NCI-H1694 treated with DMSO at 0.1 percent for 48 hours (cell line): ENCODE results near the gene NELFB.
"Not testable (repeated sequence)": the region's sequence is repeated elsewhere in the genome, so short reads cannot be mapped to it uniquely, and the experiment has no call there.

ENCODE experiments used
- DNase-seq: peaks from one replicate; lab custom pipeline; 2025; lab: John Stamatoyannopoulos, UW

The NELFB gene

GRCh38 chr9:137247135-137247915, 7.8 kb upstream of the NELFB start:
- no peak for DNase-seq

- no peak for DNase-seq
These were observed 7.3 kb upstream of the NELFB start for GRCh38 chr9:137247916-137248175.

DNA sequence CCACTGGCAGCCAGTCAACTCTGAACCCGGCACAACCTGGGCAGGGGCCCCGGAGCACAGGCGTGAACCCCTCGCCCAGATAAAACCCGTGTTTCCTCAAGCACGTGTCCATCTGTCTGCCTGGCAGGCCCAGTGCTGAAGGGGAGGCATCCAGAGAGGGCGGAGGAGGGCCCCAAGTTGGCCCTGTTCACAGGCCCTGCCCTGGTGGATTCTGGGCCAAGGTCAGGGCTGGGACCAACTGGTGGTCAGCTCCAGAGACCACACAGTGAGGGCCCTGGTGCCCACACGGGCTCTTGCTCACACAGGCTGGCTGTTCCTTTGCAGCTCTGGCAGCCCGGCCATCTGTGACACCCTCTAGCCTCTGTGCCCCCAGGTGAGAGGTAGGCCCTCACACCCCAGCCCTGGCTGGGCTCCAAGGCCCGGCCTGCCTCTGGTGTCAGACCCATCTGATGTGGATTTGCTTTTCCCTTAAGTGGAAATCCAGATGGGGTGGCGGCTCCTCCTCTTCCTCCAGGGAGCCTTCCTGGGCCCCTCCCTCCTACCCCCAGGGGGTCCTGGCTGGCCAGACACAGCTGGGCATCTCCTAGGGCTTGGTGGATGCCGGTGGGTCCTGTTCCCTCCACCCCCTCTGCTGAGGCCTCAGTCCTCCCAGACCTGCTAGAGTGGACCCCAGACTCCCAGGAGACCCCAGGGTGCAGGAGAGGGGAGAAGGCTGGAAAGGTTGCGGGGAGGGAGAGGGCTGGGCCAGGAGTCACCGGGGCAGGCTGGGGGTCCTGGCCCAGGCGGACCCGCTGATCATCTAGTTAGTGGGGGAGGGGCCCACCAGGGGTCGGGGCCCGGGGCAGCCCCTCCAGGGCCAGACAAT, 4.6 kb upstream of the NELFB start:
- DNase-seq, result no peak

GRCh38 chr9:137251194-137251461, 4.0 kb upstream of the NELFB start, which contains the start of gene STPG3:
Gene STPG3, plus strand, starts transcription at chr9:137251286. Its CDS starts 1 bp downstream, at chr9:137251287.
- DNase-seq, result no peak

DNA sequence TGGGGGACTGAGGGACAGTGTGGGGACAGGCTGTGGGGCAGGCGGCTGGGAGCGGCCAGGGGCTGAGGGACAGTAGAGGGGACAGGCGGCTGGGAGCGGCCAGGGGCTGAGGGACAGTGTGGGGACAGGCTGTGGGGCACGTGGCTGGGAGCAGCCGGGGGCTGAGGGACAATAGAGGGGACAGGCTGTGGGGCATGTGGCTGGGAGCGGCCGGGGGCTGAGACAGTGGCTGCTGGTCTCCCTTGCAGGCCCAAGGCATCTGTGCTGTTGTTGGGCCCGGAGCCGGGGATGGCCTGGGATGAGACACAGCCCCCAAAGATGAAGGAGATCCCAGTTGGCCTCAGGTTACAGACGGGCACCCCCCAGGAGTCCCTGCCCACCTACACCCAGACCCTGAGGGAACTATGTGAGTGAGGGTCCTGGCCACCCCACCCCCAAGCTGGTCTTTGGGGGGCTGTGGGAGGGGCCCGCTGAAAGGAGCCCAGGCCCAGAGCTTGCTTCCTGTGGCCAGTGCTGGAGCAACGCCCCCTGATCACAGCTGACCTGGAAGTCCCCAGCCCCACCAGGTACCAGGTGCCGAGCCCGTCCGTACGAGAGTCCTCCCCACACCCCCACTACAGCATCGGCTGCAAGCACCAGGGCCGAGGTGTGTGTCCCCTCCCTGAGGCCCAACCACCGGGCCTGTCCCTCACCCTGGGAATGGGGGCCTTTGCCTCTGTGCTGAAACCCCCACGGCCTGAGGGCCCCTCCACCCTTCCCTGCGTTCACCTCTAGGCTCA, 3.4 kb upstream of the NELFB start:
- DNase-seq, result no peak

- no peak for DNase-seq
These were observed 2.3 kb upstream of the NELFB start for GRCh38 chr9:137252555-137253506.

DNA sequence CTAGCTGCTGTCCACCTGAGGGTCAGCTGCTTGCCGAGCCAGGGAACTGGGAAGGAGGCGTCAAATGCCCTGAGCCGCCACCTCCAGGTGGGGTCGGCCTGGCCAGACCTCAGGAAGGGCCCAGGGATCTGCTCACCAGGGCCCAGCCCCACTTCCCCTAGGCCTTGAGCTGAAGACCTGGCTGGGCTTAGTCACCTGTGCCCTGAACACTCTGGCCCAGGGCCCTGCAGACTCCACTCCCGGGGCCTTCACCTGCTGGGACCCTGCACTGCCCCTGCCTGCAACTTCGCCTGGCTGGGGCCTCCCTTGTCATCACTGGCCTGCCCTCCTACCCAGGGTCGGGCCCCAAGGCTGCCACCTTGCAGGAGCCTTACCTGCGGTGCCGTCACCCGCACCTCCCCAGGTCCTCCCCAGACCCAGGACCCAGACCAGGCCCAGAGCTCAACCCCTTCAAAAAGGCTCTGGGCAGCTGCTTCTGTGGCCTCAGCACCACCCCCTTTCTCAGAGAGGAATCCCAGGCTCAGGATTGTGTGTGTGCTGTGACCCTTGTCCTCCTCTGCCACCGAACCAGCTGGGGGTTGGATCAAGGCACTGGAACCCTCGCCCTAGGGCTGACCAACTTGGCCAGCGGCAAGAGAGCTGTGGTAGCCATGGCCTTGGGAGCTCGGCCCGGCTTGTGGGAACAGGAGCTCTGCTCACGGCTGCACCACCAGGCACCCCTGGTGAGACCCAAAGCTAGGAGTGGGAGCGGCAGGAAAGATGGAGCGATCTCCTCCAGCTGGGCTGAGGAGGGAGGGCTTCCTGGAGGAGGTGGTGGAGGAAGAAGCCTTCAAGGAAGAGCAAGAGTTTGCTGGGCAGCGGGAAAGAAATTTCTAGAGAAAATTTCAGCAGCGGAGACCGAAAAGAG, 1.2 kb upstream of the NELFB start:
- DNase-seq, result no peak

DNA sequence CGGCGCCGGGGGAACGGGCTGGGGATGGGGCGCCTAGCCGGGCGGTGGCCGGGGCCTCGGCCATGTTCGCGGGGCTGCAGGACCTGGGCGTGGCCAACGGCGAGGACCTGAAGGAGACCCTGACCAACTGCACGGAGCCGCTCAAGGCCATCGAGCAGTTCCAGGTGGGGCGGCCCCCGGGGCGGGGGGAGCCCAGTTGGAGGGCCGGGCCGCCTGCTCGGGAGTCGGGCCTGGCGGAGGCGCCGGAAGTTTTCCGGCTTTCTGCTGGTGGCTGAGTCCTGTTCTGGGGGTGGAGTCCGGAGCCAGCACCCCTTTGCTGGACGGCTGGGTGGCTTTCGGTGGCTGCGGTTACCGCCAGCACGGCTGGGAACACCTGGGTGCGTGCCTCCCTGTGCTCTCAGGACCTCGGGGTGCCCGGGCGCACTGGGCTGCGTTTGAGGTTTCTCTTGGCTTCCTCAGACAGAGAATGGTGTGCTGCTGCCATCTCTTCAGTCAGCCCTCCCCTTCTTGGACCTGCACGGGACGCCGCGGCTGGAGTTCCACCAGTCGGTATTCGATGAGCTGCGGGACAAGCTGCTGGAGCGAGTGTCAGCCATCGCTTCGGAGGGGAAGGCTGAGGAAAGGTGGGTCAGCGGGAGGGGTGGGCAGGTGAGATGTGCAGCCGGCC, 454 bp downstream of the NELFB start:
- DNase-seq, result no peak

- no peak for DNase-seq
These were observed 1.2 kb downstream of the NELFB start for GRCh38 chr9:137256362-137256761.

DNA sequence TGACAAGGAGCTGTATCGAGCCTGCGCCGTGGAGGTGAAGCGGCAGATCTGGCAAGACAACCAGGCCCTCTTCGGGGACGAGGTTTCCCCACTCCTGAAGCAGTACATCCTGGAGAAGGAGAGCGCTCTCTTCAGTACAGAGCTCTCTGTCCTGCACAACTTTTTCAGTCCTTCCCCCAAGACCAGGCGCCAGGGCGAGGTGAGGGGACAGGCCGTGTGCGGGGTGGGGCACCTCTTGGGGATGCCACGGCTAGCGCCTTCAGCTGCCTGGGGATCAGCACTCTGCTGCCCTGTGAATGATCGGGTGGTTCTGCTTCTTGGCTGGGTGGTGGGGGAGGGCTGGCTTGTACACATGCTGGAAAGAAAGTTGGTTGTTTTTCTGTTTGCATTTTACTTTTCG, 1.7 kb downstream of the NELFB start:
- DNase-seq, result no peak

DNA sequence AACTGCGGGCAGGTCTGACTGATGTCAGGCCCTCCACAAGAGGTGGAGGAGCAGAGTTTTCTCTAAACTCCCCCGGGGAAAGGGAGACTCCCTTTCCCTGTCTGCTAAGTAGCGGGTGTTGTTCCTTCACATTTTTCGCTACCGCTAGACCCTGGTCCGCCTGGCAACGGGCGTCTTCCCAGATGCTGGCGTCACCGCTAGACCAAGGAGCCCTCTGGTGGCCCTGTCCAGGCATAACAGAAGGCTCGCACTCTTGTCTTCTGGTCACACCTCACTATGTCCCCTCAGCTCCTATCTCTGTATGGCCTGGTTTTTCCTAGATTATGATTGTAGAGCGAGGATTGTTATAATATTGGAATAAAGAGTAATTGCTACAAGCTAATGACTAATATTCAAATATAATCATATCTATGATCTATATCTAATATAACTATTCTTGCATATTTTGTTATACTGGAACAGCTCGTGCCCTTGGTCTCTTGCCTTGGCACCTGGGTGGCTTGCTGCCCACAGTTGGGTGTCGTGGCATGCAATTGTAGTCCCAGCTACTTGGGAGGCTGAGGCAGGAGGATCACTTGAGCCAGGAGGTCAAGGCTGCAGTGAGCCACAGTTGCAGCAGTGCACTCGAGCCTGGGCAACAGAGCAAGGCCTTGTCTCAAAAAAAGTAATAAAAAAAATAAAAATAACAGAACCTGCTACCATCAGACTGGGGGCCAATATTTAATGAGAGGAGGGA, 7.2 kb downstream of the NELFB start:
- not testable (repeated sequence) for DNase-seq

GRCh38 chr9:137262909-137263285, 7.8 kb downstream of the NELFB start:
- no peak for DNase-seq

GRCh38 chr9:137263506-137263905, 8.4 kb downstream of the NELFB start:
- DNase-seq, result no peak

DNA sequence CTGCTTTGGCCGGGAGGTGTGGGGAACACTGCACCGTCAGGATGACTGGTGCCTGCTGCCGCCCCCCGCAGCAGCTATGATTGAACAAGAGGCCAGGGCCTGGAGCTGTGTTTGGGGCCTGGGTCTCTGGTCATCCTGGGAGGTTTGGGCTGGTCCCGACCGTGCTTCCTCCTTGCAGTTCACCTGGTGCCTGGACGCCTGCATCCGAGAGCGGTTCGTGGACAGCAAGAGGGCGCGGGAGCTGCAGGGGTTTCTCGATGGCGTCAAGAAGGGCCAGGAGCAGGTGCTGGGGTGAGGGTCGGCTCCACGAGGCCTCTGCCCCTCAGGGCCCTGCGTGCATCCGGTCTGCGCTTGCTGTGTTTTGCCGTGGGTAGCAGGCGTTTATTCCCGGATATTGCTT, 8.9 kb downstream of the NELFB start:
- DNase-seq, result no peak

GRCh38 chr9:137265496-137266161, 10.5 kb downstream of the NELFB start:
- no peak for DNase-seq

DNA sequence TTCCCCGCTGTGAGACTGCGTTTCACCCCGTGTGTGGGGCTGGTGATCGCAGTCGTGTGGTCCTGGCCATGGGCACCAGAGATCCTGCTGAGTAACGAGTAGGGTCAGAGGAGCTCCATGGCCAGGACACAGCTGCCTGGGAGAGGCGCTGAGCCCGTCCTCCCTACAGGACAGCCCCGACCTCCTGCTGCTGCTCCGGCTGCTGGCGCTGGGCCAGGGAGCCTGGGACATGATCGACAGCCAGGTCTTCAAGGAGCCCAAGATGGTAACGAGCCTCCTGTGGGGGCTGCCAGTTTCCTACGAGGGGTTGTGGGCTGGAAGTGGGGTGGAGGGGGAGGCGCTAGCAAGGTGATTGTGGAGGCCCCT, 11.0 kb downstream of the NELFB start:
- no peak for DNase-seq

DNA sequence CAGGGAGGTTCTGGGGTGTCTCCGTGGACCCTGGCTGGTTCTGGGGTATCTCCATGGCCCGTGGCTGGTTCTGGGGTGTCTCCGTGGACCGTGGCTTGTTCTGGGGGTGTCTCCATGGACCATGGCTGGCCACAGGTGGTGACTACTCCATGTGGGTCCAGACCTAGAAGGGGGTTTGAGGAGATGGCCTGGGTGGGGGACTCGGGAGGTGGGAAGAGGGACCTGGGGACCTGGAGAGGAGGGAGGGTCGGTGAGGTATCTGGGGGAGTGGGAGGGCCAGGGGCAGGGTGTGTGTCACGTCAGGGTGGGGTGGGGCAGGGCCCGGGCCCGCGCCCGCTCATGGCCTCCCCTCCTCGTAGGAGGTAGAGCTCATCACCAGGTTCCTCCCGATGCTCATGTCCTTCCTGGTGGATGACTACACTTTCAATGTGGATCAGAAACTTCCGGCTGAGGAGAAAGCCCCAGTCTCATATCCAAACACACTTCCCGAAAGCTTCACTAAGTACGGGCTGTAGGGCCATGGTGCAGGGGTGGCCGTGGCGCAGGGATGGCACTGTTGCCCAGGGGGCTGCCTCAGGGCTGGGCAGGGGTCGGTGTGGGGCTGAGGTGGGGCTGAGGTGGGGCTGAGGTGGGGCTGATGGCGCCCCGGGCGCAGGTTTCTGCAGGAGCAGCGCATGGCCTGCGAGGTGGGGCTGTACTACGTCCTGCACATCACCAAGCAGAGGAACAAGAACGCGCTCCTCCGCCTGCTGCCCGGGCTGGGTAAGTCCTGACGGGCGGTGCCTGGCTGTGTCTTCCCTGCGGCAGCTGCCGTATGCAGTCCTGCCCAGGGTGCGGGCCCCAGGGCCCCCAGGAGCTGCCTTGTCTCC, 11.7 kb downstream of the NELFB start:
- DNase-seq, result no peak

DNA sequence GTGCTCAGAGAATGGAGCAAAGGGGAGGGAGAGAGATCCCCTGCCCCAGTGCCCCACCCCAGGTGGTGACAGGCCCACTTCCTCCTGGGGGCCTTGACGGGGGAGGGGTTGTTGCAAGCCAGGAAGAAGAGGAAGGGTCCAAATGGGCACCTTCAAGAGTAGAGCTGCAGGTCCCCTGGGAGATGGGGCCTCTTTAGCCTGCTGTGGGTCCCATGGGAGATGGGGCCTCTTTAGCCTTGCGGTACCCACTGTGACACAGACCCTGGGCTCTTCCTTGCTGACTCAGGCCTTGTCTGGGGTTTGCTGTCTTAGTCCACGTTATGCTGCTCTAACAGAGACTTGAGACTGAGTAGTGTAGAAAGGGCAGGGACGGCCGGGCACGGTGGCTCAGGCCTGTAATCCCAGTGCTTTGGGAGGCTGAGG, 12.8 kb downstream of the NELFB start:
- DNase-seq, result no peak
